Stimulated activated CD4-positive, alpha-beta T cell treated with anti-CD3 and anti-CD28 coated beads, Interleukin-1b, Interleukin-23, amount 100 ng/mL, for 24 hours (primary cell): Measurements from ENCODE around the gene NDUFA9.

Source experiments
- DNase-seq, 4 experiments: peaks; one replicate each; pipeline ENCODE4 v3.0.0-alpha.2; 2020; ENCODE audit warnings: low read depth in 4 of 4, low spot score in 1 of 4

NDUFA9 gene

DNA sequence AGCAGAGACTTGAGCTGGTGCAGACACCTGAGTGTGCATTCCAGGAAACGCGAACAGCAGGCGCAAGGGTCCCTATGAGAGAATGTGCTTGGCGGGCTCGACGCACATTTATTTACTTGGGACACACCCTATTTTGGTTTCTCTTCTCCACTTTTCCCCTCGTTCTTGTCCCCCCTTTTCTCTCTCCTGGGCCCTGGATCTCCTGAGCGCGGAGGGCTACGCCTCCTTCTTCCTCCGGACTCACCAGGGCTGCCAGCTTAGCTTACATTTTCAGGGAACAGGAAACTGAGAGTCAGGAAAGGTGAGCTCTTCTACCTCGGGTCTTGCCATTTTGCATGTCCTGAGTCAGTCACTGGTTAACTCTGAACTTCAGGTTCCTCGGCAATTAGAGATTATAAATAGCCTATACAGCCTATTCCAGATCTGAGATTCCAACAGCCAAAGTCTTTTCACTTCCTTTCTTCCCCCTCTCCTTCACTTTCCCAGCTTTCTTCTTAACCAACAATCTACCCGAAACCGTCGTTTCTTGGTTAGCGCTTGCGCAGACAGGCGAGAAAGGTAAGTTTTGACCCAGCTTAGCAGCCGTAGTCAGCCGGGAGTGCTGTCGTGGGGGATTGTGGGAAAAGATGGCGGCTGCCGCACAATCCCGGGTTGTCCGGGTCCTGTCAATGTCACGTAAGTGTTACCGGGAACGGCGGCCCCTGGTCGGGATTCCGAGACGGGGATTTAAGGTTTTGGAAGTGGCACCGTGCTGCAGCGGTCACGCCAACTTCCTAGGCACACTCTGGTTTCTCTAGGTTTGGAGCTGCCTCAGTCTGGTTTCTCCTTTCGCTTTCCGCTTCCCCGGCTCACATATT is at the start of gene NDUFA9, which contains the start of gene AKAP3:
NDUFA9 (plus strand) TSS at position 614 of the 857 bp plus-strand sequence; CDS start at position 627, 13 bp downstream.
AKAP3 (minus strand) TSS at position 551 of the 857 bp plus-strand sequence. CDS start 10,855 bp downstream, outside the sequence.
- peak; percentile 47 to 69 (median 59) for DNase-seq

DNA sequence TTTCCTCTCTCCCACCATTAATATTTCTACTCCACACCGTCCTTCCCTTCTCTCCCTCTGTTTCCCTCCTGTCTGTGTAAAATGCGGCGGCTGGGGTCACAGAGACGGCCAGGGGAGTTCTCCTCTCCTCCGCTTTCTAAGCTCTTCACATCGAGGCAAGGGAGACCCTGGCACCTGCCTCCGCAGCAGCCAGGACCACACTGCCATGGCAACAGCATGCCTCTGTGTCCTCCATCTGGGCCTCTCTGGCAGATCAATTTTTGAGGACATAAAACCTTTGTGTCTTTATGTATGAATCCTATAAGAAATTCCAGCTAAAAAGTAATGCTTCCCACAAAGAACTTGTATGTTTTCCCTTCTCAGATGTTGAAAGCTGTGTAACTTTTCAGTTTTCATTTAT is 45.5 kb upstream of the NDUFA9 start:
- no peak for DNase-seq

DNA sequence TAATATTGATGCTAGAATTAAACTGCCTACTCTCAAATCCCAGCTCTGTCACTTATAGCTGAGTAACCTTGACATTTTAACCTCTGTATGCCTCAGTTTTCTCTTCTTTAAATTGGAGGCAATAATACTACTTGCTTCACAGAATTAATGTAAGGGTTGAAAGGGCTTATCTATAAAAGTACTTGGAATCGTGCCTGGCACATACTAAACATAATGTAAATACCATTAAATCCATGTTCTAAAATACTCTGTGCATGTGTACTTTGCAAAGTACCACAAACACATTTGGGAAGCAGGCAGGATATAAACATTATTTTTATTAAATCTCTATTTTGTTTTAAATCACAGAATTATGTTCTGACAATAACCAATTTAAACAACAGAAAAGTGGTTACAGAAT is 45.0 kb upstream of the NDUFA9 start:
- no peak for DNase-seq

DNA sequence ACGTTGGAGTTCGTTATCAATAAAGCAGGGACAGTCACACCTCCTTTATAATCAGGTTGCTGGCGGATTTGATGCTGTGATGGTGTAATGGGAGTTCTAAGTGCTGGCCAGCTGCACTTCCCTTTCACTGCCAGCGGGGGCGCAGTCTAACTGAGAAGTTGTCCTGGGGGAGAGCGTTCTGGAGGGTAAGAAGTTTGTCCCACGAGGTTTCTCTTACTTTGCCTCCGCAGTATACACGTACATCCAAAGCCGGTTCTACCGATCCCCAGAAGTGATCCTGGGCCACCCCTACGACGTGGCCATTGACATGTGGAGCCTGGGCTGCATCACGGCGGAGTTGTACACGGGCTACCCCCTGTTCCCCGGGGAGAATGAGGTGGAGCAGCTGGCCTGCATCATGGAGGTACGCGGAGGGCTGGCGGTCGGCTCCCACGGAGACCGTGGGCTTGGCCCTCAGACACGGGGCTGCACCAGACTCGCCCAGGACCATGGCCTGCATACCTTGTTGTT is 44.2 kb upstream of the NDUFA9 start:
- peak; percentile 55 to 69 (median 64) for DNase-seq

DNA sequence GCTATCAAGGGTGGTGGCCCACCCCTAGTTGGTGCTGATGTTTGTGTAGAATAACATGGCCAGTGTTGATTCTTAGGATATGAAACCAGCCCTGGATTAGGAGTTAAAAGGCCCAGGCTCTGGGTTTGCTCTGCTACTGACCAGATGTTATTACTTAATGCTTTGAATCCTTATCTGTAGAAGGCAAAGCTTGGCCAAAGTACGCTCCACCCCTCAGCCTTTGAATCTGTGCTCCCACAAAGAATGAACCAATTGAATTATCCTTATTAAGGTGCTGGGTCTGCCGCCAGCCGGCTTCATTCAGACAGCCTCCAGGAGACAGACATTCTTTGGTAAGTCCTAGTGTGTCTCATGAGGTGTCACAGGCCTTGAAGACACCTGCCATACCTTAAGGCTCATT is 41.9 kb upstream of the NDUFA9 start:
- no peak for DNase-seq

DNA sequence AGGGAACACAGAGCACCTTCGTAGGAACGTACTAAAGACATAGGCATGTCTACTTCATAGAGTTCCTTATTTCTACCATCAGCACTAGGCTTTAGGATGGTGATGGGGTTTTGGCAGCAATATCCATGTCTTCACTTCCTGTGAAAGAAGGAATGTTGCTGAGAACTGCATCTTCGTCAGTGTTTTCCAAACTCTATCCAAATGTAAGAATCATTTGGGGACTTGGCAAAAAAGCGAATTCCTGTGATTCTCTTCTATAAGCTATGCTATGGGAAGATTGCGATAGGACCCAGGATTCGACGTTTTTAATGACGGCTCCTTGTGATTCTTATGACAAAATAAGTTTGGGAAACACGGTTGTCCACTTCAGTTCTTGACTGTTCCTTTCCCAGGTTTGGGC is 39.8 kb upstream of the NDUFA9 start:
- DNase-seq, result no peak

DNA sequence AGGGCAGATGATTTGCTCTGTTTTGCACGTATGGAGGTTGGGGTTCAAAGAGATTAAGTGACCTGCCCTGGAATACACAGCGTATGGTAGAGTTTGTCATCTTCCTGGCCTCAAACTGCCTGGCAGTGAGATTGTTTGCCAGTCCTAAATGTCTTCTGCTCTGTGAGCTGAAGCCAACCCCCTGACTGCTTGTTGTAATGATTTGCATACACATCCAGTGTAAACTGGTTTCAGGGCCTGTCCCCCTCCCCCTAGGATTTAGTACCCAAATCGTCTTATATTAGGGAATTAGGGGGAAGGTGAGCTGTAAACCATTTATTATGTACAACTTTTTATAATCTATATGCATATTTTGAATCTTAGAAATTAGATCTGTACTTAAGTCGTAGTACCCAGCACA is 38.4 kb upstream of the NDUFA9 start:
- no peak for DNase-seq

DNA sequence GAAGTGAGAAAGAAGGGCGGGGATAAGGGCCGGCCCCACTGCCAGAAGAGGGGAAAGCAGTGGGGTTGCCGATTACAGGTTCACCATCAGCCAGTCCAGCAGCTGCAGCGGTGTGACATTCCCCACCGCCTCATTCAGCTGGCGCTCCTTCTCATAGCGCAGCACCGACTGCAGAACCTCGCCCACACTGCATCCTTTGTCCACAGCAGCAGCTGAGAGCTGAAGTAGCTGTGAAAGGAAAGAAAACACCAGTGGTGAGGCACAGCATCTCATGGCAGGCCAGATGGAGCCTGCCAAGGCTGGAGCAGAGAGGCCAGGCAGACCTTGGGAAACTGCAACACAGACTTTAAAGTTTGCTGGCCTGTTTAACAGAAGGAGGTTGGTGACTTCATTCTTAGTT is 33.2 kb upstream of the NDUFA9 start:
- no peak for DNase-seq

DNA sequence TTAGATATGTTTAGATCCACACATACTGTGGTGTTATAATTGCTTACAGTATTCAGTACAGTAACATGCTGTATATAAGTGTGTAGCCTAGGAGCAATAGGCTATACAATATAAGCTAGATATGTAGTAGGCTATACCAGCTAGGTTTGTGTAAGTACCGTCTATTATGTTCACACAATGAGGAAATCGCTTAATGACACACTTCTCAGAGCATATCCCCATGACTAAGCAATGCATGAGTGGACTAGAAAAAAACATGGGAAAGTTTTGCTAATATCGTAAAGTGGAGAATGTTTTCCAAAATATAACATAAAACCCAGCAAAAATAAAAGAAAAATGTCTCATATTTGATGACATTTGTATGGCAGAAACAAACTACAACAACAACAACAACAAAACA is 27.4 kb upstream of the NDUFA9 start:
- DNase-seq, result no peak

DNA sequence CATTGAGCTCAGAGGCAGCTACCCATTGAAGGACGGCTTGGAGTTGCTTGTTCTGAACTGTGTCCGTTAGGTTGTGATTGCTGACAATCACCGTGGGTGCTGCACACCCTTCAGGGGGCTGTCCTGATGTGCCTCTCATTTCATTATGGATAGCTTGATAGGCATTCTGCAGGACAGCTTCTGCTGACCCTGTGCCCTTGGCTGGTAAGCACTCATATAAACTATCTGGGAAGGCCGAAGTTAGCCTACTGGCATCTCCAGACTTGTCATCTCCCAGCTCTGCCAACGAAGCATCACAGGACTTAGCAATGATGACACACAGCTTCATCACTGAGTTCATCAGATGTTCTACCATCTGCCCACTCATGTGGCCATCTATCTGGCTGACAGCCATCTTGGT is 22.4 kb upstream of the NDUFA9 start:
- no peak for DNase-seq

DNA sequence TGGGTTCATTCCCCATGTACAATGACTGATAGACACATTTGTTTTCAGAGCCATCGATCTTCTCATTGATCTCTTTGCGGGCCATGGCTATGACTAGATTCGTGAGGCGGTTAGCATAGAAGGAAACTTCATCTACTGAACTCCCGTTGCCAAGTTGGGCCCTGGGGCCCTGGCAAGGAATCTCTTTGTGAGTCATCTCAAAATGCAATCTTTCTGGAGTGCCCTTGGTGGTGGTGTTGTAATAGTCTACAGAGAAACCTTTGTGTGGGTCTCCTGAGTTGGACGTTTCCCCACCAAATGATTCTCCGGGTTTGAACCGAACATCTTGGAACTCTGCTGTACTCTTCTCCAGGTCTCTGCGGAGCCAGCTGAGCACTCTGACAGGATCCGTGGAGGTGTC is 20.5 kb upstream of the NDUFA9 start:
- no peak for DNase-seq

DNA sequence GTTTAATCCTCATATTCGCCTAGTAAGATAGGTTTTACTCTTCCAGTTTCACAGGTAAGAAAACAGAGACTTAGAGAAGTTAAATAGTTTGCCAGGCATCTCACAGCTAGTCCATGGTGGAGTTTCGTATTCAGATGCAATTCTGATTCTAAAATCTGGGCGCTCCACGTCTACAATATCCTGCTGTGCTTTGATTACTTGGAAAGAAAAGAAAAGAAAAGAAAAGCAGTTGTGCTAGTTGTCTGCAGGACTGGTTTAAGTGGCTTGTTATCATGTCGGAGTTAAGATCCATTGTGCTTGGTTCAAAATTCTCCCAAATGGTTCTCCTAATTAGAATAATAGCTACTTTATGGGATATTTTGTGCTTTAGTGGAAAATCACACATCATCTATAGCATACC is 18.7 kb upstream of the NDUFA9 start:
- no peak for DNase-seq

DNA sequence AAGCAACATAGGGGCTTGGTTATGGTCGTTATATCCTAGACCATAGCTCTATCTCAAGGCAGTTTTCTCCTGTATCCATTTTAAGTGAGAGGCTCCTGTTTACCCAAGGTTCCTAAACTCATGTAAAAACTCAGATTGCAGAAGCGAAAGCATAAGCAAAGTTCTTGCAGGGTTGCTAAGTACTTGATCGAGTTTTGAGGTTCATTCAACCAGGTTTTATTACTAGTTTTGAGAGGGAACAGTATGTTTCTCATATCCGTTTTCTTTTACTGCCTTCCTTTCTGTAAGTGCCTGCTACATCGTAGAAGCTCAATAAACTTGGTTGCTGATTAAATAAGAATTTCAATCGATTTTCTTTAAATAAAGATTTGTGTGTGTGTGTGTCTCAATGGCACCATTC is 5.2 kb upstream of the NDUFA9 start:
- no peak for DNase-seq

DNA sequence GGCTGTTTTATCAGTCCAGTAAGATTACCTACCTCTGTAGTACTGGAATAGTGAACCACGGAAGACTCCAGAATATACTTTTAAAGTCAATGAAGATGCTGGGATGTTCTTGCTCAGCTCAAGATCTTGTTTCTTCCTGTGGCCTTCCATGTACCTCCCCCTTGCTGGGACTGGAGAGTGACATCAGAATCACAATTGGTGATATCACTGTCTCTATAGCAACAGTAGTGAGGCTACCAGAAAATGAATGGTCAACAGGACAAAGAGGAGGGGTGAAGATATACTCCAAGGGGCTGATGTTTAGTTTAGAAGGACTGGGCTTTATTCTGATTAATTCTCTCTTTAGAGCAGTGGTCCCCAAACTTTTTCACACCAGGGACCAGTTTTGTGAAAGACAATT is 3.9 kb upstream of the NDUFA9 start:
- no peak for DNase-seq

DNA sequence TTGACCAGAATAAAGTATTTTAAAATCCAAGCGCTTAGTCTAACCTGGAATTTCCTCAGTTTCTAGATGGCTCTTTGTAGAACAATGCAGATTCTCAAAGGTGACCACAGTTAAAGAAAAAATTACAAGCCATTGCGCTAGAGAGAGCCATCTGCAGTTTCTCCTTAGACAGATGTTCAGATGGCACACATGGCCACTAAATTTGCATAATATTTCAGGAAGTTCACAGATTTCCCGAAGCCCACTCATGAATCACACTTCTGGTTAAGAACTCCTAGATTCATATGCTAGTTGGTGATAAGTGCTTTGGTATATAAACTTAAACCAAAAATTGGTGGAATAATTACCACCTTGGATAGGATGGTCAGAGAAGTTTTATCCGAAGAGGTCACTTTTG is 812 bp upstream of the NDUFA9 start:
- no peak for DNase-seq

DNA sequence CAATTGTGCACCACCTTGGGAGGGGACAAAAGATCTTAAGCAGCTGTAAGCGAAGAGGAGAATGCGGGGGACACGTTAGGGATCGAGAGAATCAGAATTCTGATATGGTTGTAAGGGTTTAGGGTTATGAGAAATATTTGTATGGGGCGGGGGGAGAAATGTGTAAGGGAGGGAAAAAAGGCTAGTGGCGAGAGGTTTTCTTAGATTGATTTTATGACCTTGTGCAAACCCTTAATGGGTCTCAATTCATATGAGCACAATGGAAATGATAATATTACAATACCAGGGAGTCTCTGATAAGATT is 396 bp downstream of the NDUFA9 start:
- DNase-seq, result no peak

DNA sequence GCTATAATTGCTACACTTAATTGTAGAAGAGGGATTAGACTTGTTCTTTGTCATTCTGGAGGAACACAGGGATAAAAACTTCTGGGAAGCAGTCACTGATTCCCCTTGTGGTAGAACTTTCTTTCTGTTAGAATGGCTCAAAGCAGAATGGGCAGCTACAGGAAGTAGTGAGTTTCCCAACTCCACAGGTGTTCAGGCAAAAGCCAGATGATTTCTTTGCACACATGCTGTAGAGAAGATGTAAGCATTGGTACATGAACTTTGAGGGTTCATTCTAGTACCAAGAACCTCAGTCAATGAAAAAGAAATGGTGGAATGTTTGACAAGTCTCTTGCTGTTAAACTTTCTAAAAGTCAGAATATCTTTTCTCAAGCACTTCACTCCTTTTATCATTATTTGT is 4.3 kb downstream of the NDUFA9 start:
- no peak for DNase-seq

DNA sequence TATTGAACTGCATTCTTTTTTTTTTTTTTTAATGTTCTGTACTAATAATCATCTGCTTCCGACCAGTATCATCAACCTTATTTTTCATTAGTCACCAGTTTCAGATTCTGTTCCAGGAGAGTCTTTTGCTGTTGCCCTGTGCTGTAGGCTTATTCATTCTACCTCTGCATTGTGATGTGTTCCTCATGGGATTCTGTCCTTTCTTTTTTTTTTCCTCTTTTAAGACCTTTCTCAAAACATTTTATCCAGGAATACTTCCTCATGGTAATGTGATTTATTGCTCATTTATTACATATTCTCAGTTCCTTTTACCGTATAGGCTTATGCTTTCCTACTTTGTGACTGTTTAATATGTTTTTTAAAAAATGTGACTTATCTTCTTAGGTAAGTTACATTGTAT is 4.8 kb downstream of the NDUFA9 start:
- no peak for DNase-seq

DNA sequence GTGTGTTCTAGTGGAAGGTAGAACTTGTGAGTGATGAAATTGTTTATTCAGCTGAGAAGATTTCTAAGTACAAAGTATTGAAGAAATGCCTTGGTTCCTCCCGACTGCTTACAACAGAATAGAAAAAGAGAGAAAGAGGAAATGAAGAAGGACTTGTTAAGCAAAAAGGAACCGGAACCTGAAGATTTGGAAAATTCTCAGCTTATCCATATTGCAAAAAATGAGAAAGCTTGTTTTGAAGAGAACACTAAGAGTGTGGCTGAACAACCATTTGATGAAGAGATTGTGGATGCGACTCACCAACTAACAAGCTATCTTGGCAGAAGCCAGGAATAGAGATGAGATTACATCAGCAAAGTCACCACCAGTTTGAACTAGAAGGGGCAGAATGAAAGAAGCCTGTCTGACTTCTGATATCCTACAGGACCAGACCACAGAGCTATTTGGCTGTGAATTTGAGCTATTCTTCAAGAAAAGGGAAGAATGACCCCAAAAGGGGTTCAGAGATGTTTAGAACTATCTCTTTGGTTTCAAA is 15.1 kb downstream of the NDUFA9 start:
- DNase-seq, result no peak

DNA sequence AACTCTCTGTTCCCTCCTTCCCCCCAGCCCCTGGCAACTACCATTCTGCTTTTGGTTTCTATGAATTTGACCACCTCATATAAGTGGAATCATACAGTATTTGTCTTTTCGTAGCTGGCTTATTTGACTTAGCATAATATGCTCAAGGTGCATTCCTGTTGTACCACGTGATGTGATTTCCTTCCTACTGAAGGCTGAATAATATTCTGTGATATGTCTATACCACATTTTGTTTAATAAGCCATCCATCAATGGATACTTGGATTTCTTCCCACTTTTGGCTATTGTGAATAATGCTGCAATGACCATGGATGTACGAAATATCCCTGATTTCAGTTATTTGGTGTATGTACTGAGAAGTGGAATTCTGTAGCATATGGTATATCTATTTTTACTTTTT is 16.3 kb downstream of the NDUFA9 start:
- DNase-seq, result no peak

DNA sequence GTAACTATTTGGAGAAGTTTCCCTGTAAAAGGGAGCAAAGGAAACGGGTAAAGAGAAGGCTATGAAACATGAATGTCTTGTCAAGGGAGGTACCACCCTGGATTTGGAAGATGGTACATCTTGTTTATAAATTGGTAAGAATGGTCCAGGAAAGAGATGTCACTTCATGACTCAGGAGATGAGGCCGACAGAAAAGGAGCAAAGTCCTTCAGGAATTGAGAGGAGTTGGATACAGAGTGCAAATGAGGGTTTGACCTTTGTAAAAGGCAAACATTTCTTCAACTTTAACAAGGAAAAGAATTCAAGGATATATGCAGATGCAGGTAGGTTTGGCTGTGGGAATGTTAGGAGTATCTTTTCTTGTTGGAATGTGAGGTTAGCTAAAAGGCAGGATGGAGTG is 30.8 kb downstream of the NDUFA9 start:
- no peak for DNase-seq

DNA sequence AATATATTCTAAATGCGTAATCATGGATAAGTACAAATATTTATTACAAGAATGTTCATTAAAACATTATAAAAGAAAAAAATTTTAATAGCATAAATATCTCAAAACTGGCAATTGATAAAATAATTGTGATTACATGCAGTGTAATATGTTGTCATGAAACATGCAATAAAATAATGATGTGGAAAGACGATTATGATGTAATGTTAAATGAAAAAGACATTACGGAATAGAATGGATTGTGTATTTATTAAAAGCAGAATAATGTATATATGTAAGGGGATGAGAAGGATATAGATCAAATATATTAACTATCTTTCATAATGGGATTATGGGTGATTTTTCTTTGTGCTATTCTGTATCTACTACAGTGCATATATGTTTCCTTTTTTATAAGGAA is 32.8 kb downstream of the NDUFA9 start:
- DNase-seq, result no peak

DNA sequence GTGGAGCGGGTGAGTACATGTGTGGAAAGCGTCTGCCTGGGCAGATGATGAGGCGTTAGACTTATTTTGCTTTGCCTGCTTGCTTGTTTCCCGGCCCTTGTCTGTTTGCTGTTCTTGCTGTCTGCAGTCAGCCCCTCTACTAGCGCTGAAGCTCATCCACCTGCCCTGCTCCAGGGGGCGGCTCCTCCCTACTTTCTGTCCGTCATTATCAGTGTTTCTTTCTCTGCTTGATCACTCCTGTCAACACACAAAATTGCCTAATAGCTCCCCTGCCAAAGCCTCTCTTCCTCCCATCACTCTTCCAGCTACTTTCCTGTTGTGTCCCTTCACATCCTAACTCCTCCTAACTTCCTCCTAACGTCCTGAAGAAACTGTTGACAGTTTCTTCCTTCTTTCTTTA is 36.4 kb downstream of the NDUFA9 start:
- no peak for DNase-seq
